ENCODE measurements around the gene NFAM1. TPM values are rescaled to one million over a fixed set of nuclear protein-coding genes. Genes with fewer than 3 reads are reported as not detected.
A peak's percentile ranks its signal among the peaks of the same experiment; 100 is the strongest.

Gene NFAM1
- total and polyA plus RNA-seq, 7 donors = 1.2 to 3.1 (median 2.3) TPM

DNA sequence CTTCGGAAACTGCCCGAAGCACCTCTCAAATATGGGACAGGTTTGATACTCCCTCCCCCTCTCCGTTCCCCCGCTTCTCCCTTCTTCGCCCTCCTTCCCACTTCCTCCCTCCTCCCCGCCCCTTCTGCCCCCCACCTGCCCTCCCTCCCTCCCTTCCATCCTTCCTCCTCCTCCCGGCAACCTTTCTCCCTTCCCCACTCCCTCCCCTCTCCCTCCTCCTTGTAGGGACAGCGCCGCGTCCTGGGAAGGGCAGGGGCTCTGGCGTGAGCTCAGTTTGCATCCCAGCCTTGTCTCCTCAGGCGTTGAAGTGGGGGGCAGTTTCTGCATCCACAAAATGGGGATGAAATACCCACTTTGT is 6.1 kb upstream of the NFAM1 start:
- 15 to 27% methylated on average over 12 of the region's 12 CpGs for WGBS, 2 donors
- Histone ChIP-seq H3K27ac (no peak overlapping the region), H3K27me3 (peaks cover 0 to 6% (median 4%) of the 10 kb centered on the region in 3 donors), H3K4me3 (no peak overlapping the region), H3K9me3 (no peaks in the 10 kb centered on the region), H3K4me1 (peaks cover 0 to 25% (median 22%) of the 10 kb centered on the region in 4 donors), H3K36me3 (no peaks in the 10 kb centered on the region)
- DNase-seq = no peak
- intact Hi-C loops (cut with DNase I) = loop anchor here (5.0 kb wide), 1 partner anchor 121 kb away; no protein-coding TSS in a partner anchor
- TF ChIP-seq CTCF (IDR thresholded peaks at IDR 0.05) (no peak), POLR2AphosphoS5 (IDR thresholded peaks at IDR 0.05) (no peak), POLR2A (IDR thresholded peaks at IDR 0.05) (no peak), EP300 (IDR thresholded peaks at IDR 0.05) (no peak)

GRCh38 chr22:42437488-42438292 is 5.5 kb upstream of the NFAM1 start:
- TF ChIP-seq CTCF (IDR thresholded peaks at IDR 0.05) (peak; percentile 95 to 99 (median 98)), EP300 (IDR thresholded peaks at IDR 0.05) (no peak)
- 1 to 2% methylated on average over 33 of the region's 33 CpGs for WGBS, 2 donors
- peak overlapping the region in 3 of 4 donors; percentile 30 to 45 (median 38) for H3K4me3 ChIP-seq
- H3K27me3 ChIP-seq = peaks cover 0 to 6% (median 4%) of the 10 kb centered on the region in 3 donors
- no peaks in the 10 kb centered on the region for H3K9me3 ChIP-seq
- H3K36me3 ChIP-seq = no peaks in the 10 kb centered on the region
- peak overlapping the region in 1 of 4 donors; percentile 16 for H3K27ac ChIP-seq
- peaks cover 0 to 25% (median 22%) of the 10 kb centered on the region in 4 donors for H3K4me1 ChIP-seq
- peak; percentile 87 for DNase-seq
- intact Hi-C loops (cut with DNase I) = loop anchor here (1.0 to 5.0 kb wide), 3 partner anchors 120 to 346 kb away; no protein-coding TSS in a partner anchor

DNA sequence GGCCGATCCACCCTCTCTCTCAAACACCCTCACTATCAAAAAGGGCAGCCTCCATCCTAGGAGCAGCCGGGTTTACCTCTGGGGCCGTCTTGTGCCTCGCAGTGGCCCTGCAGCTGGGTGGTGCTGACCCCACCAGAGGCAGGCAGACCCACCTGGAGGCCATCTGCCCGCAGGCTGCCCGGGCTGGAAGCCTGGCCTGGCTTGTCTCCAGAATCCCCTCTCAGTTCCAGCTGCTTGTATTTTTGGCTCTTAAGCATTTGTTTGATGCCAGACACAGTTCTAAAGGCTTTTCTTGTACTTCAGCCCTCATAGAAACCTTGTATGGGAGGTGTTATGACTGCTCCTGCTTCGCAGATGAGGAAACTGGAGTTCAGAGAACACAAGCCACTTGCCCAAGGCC is 4.2 kb upstream of the NFAM1 start:
- H3K9me3 ChIP-seq = no peaks in the 10 kb centered on the region
- H3K27me3 ChIP-seq = peaks cover 0 to 6% (median 4%) of the 10 kb centered on the region in 3 donors
- H3K4me3 ChIP-seq = no peak overlapping the region
- no peaks in the 10 kb centered on the region for H3K36me3 ChIP-seq
- 62 to 83% methylated on average over 7 of the region's 7 CpGs for WGBS, 2 donors
- peak overlapping the region in 1 of 4 donors; percentile 14 for H3K27ac ChIP-seq
- peaks cover 0 to 34% (median 31%) of the 10 kb centered on the region in 4 donors for H3K4me1 ChIP-seq
- TF ChIP-seq EP300 (IDR thresholded peaks at IDR 0.05) = no peak
- TF ChIP-seq POLR2AphosphoS5 (IDR thresholded peaks at IDR 0.05) = no peak
- no peak for TF ChIP-seq POLR2A (IDR thresholded peaks at IDR 0.05)
- no peak for TF ChIP-seq CTCF (IDR thresholded peaks at IDR 0.05)
- intact Hi-C loops (cut with DNase I) = loop anchor here (5.0 kb wide), 1 partner anchor 119 kb away; no protein-coding TSS in a partner anchor
- no peak for DNase-seq

DNA sequence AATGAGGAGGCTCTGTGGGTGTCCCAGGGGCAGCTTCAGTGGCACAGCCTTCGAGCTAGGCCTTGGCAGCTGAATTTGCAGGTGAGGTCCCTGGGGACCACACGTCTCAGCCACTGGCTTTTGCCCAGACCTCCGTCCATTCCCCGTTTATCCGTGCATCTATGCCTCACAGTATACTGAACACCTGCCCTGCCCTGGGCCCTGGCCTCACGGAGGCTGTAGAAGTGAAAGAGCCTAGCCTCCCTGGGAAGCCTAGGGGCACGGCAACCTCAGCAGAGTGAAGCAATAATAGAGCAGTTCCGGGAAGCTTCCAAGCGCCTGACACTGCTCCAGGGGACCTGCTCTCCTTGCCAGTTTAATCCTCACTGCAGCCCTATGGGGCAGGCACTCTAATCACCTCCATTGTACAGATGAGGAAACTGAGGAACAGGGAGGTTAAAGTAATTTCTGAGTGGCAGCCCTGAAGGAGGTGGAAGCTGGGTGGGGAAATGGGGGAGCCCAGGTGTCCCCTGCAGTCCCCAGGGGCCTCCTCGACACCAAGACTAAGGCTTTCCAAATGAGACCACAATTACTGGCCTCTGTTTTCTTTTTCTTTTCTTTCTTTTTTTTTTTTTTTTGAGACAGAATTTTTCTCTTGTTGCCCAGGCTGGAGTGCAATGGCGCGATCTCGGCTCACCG is 2.7 kb upstream of the NFAM1 start:
- intact Hi-C loops (cut with DNase I) = loop anchor here (5.0 kb wide), 1 partner anchor 118 kb away; no protein-coding TSS in a partner anchor
- peaks cover 0 to 40% (median 35%) of the 10 kb centered on the region in 4 donors for H3K4me1 ChIP-seq
- TF ChIP-seq CTCF (IDR thresholded peaks at IDR 0.05) = no peak
- no peak for TF ChIP-seq EP300 (IDR thresholded peaks at IDR 0.05)
- TF ChIP-seq POLR2AphosphoS5 (IDR thresholded peaks at IDR 0.05) = no peak
- TF ChIP-seq POLR2A (IDR thresholded peaks at IDR 0.05) = no peak
- H3K36me3 ChIP-seq = no peaks in the 10 kb centered on the region
- DNase-seq = no peak
- peaks cover 0 to 6% (median 4%) of the 10 kb centered on the region in 3 donors for H3K27me3 ChIP-seq
- WGBS, 2 donors = 86 to 92% methylated on average over 14 of the region's 14 CpGs
- H3K9me3 ChIP-seq = no peaks in the 10 kb centered on the region
- no peak overlapping the region for H3K27ac ChIP-seq
- H3K4me3 ChIP-seq = no peak overlapping the region

All from sigmoid colon (tissue), 7 donors.